ENCODE measurements around the gene GRIFIN. TPM values are rescaled to one million over a fixed set of nuclear protein-coding genes. Genes with fewer than 3 reads are reported as not detected.

Gene GRIFIN
- total and polyA plus RNA-seq, 12 donors = not detected

DNA sequence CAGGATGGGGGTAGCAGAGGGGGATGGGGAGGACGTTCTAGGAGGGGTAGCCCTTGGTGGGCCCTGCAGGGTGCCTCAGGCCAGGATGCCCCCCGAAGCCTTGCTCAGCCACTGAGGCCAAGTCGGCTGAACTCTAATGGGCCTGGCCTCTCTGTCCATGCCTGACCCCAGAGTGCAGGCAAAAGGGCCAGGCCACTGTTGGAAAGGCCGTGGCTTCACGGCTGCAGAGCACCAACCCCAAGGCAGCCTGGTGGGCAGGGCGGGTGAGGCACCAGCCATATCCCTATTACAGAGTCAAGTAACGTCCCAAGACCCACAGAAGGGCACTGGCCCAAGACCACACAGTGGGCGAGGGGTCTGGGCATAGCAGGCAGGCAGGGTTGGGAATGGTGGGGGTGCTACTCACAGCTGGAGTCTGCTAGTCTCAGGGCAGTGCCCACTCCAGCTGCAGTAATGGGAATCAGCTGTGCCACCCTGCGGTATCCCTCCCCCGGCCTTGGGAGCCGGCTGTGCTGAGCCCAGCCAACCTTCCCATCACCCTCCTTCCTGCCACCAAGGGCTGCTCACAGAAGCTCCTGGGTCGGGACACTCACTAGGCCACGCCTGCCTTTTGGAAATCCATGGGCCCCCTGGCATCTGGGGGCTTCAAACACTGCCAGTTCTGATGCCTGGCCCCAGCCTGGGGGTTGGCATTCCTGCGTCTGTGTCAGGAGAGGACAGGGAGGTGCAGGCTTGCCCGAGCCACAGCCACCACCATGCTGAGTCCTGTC, 39.4 kb upstream of the GRIFIN start:
- no peaks in the 10 kb centered on the region for H3K36me3 ChIP-seq
- no peak for DNase-seq
- TF ChIP-seq CTCF (IDR thresholded peaks at IDR 0.05) = no peak
- no peaks in the 10 kb centered on the region for H3K9me3 ChIP-seq
- peaks cover 11 to 65% (median 41%) of the 10 kb centered on the region in 9 donors for H3K4me1 ChIP-seq
- no peak overlapping the region for H3K4me3 ChIP-seq
- no peak for ATAC-seq
- H3K27me3 ChIP-seq = peaks cover 0 to 2% (median 0%) of the 10 kb centered on the region in 7 donors
- H3K27ac ChIP-seq = peak overlapping the region in 2 of 10 donors; percentile 17 to 62
- intact Hi-C loops (cut with DNase I) = loop anchor here in 2 of 10 donors (5.0 kb wide), 2 partner anchors 33 to 38 kb away; partner anchors contain the start of gene GRIFIN (in 1 of the 2)
- WGBS, 2 donors = 94 to 95% methylated on average over 15 of the region's 15 CpGs

- H3K36me3 ChIP-seq = no peaks in the 10 kb centered on the region
- H3K9me3 ChIP-seq = no peaks in the 10 kb centered on the region
- no peak overlapping the region for H3K27ac ChIP-seq
- intact Hi-C loops (cut with DNase I) = loop anchor here in 2 of 10 donors (5.0 kb wide), 2 partner anchors 32 to 37 kb away; partner anchors contain the start of gene GRIFIN (in 1 of the 2)
- no peaks in the 10 kb centered on the region for H3K27me3 ChIP-seq
- DNase-seq = no peak
- no peak for TF ChIP-seq CTCF (IDR thresholded peaks at IDR 0.05)
- no peak for ATAC-seq
- H3K4me1 ChIP-seq = peaks cover 15 to 67% (median 44%) of the 10 kb centered on the region in 9 donors
- WGBS, 2 donors = 86 to 94% methylated on average over 9 of the region's 9 CpGs
- H3K4me3 ChIP-seq = no peak overlapping the region
Measured at GRCh38 chr7:2514473-2515423, 38.5 kb upstream of the GRIFIN start.

DNA sequence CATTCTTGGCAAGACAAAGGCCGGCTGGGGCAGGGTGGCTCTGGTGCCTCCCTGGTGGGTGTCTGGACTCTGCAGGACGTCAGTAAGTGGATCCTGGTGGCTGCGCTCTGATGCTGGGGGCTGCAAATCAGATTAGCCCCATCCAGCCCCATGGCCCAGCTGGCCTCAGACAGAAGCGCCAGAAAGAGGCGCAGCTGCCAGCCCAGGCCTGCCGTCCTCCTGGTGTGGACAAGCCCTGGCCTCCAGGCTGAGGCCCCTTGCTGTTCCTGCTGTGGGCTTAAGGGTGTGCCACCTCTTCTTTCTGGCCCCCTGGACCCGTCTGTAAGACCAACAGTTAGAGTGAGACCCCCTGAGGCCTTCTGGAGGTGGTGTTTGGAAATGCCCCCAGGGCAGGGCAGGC, 37.5 kb upstream of the GRIFIN start:
- peaks cover 17 to 72% (median 49%) of the 10 kb centered on the region in 9 donors for H3K4me1 ChIP-seq
- WGBS, 2 donors = 88 to 90% methylated on average over 7 of the region's 7 CpGs
- no peaks in the 10 kb centered on the region for H3K9me3 ChIP-seq
- TF ChIP-seq CTCF (IDR thresholded peaks at IDR 0.05) = no peak
- intact Hi-C loops (cut with DNase I) = no loop called here
- H3K27me3 ChIP-seq = peaks cover 0 to 5% (median 0%) of the 10 kb centered on the region in 7 donors
- H3K27ac ChIP-seq = no peak overlapping the region
- ATAC-seq (no peak), DNase-seq (peak in 1 of 2 donors; percentile 7)
- no peaks in the 10 kb centered on the region for H3K36me3 ChIP-seq
- no peak overlapping the region for H3K4me3 ChIP-seq

DNA sequence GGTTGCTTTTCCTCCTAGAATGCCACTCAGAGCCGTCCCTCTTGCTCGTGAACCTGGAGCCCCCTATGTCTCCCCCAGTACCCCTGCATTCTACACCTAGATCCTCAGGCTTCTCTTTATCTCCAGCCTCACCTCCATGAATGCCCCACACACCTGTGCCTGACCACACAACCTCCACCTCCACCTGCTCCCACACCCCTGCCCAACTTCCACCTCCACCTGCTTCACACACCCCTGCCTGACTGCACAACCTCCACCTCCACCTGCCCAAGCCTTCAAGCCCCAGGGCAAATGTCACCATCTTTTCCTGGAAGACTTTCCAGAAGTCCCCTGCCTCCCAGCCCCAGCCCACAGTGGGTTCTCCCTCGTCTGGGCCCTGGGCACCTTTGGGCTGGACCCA, 36.5 kb upstream of the GRIFIN start:
- no peak for ATAC-seq

More for the DNA sequence above, 36.5 kb upstream of the GRIFIN start:
- intact Hi-C loops (cut with DNase I) = no loop called here
- Histone ChIP-seq H3K9me3 (no peaks in the 10 kb centered on the region), H3K27ac (peak overlapping the region in 3 of 10 donors; percentile 58 to 87 (median 65)), H3K36me3 (no peaks in the 10 kb centered on the region), H3K4me1 (peaks cover 25 to 72% (median 52%) of the 10 kb centered on the region in 9 donors), H3K27me3 (peaks cover 0 to 5% (median 0%) of the 10 kb centered on the region in 7 donors), H3K4me3 (no peak overlapping the region)
- no peak for TF ChIP-seq CTCF (IDR thresholded peaks at IDR 0.05)
- DNase-seq = peak in 1 of 2 donors; percentile 8
- 77 to 85% methylated on average over 3 of the region's 3 CpGs for WGBS, 2 donors

All from heart right ventricle (tissue), 16 donors.